Heart left ventricle (tissue), 16 donors: Measurements from ENCODE around the gene NLRC5. TPM values are rescaled to one million over a fixed set of nuclear protein-coding genes. Genes with fewer than 3 reads are reported as not detected.
A peak's percentile ranks its signal among the peaks of the same experiment; 100 is the strongest.

Source experiments
- ATAC-seq, 4 donors: fragments of 200-7000 bp; cut with Tn5 transposase; one replicate each; pipeline ENCODE4 v1.9.1; 2020 to 2022; ENCODE audit warnings: moderate library complexity in 4 of 4, mild to moderate bottlenecking in 3 of 4, moderate number of reproducible peaks in 1 of 4
- DNase-seq, 5 donors: peaks; one replicate each; pipeline ENCODE4 v3.0.0-alpha.2; 2020
- H3K27ac ChIP-seq, 12 donors: fragments of 200-600 bp; sonication (generic) in 4 of 12; one replicate each; pipeline versions ENCODE4 v1.5.0 to v1.8.0; 2016 to 2022; ENCODE audit warnings: mild to moderate bottlenecking in 2 of 12
- H3K27me3 ChIP-seq, 9 donors: fragments of 200-600 bp; sonication (generic) in 2 of 9; one replicate each; pipeline versions ENCODE4 v1.5.1 to v1.8.0; 2016 to 2022; ENCODE audit warnings: mild to moderate bottlenecking in 3 of 9
- H3K36me3 ChIP-seq, 9 donors: fragments of 200-600 bp; sonication (generic) in 2 of 9; one replicate each; pipeline versions ENCODE4 v1.5.0 to v1.8.0; 2018 to 2022; ENCODE audit warnings: mild to moderate bottlenecking in 2 of 9
- H3K4me1 ChIP-seq, 12 donors: fragments of 200-600 bp; sonication (generic) in 4 of 12; one replicate each; pipeline versions ENCODE4 v1.5.0 to v1.8.0; 2016 to 2022; ENCODE audit warnings: mild to moderate bottlenecking in 3 of 12
- H3K4me3 ChIP-seq, 12 donors: fragments of 200-600 bp; sonication (generic) in 4 of 12; one replicate each; pipeline versions ENCODE4 v1.5.0 to v1.8.0; 2017 to 2022; ENCODE audit warnings: mild to moderate bottlenecking in 9 of 12, moderate library complexity in 4 of 12
- H3K9me3 ChIP-seq, 12 donors: fragments of 200-600 bp; sonication (generic) in 4 of 12; one replicate each; pipeline versions ENCODE4 v1.5.0 to v1.8.0; 2016 to 2022; ENCODE audit warnings: mild to moderate bottlenecking in 1 of 12
- POLR2A ChIP-seq, 2 donors: fragments of 450-650 bp; IDR thresholded peaks; one replicate each; pipeline ENCODE4 v1.6.1; 2017; ENCODE audit warnings: antibody characterized with exemption in 2 of 2, mild to moderate bottlenecking in 2 of 2, moderate library complexity in 2 of 2
- WGBS, 4 donors: extraction: QIAGEN DNeasy Blood & Tissue Kit in 2 of 4; methylation state at CpG; one replicate each; pipeline versions ENCODE4 v1.1.5 to v1.1.7; 2013 to 2018; 5-methylcytosine and 5-hydroxymethylcytosine counted together
- intact Hi-C, 10 donors: fragments of 100-400 bp; cut with DNase I; formaldehyde crosslinking; loops; one replicate each; pipeline versions ENCODE4 v1.11.1 to v1.14.2; 2022
- polyA plus RNA-seq, 2 donors: library from polyadenylated mRNA; stranded (reverse); fragments of 200-250 nt; gene quantifications; one replicate each; pipeline ENCODE4 v1.2.3, GENCODE V29; 2013
- total RNA-seq, 9 donors: library from RNA; depleted of rRNA in 2 of 9; stranded (reverse); fragments of >200 nt in 2 of 9; fragmentation: NEBNext Ultra II Directional in 3 of 9; extraction: Animal tissue kit (Norgen Biotek cat#: 25700) in 3 of 9; gene quantifications; one replicate each; pipeline versions ENCODE4 v1.1.0 to v1.2.4, GENCODE V29; 2016 to 2023
- TF ChIP-seq, protein P1 (sequence below), 12 donors: fragments of 200-600 bp; sonication (generic) in 4 of 12; IDR thresholded peaks; one replicate each; pipeline versions ENCODE4 v1.5.0 to v1.8.0; 2018 to 2022; ENCODE audit warnings: antibody characterized with exemption in 12 of 12, mild to moderate bottlenecking in 5 of 12
- donor health status: ischemic (EF 13 %, LVEDD 7.1; RV severe dilation, severe dysfunction).
- donor health status: healthy with polysubstance abuse.
- donor health status: DM: no; HTN: yes; CAD: no.
- donor health status: DM: no; HTN: no; CAD: no.
- donor health status: ischemic (EF 25% LVEDD 6.9; RV normal size, moderate dysfunction).
- donor health status: ischemic (EF 25% LVEDD 5.7; RV mildly dilated, moderate dysfunction).
- donor health status: healthy.
- donor health status: DM: yes; HTN: yes; CAD: no.
- donor health status: ischemic (EF 35%, LVEDD 5.7; RV mildly dilated, moderate dysfunction).
- donor health status: nonischemic (EF 11% LVEDD 7.7; RV severe dilation, severe dysfunction).
- donor health status: DM: yes; HTN: yes; CAD: no.
- donor health status: PGD.
- donor health status: ischemic (EF 29% LVEDD 5.4; RV normal size, mild dysfunction).
- donor health status: nonischemic (EF 23%, LVEDD 6.1; RV moderate dilation, normal function).

The NLRC5 gene
- total and polyA plus RNA-seq, 11 donors = 5.8 to 98.6 (median 9.9) TPM

- DNase-seq = no peak
- peaks cover 0 to 9% (median 0%) of the 10 kb centered on the region in 12 donors for H3K4me1 ChIP-seq
- H3K9me3 ChIP-seq = no peaks in the 10 kb centered on the region
- peaks cover 0 to 28% (median 19%) of the 10 kb centered on the region in 9 donors for H3K36me3 ChIP-seq
- H3K4me3 ChIP-seq = no peak overlapping the region
- no peaks in the 10 kb centered on the region for H3K27me3 ChIP-seq
- 85 to 96% (median 93%) methylated on average over 4 of the region's 4 CpGs for WGBS, 4 donors
- no peak overlapping the region for H3K27ac ChIP-seq
- ATAC-seq = no peak
- intact Hi-C loops = loop anchor here in 7 of 10 donors (2.0 to 5.0 kb wide), 2 partner anchors 83 kb away; partner anchors contain the start of gene SLC12A3 (in 6 of the 7)
- TF ChIP-seq POLR2A (IDR thresholded peaks at IDR 0.05) = no peak
- TF ChIP-seq, protein P1, sequence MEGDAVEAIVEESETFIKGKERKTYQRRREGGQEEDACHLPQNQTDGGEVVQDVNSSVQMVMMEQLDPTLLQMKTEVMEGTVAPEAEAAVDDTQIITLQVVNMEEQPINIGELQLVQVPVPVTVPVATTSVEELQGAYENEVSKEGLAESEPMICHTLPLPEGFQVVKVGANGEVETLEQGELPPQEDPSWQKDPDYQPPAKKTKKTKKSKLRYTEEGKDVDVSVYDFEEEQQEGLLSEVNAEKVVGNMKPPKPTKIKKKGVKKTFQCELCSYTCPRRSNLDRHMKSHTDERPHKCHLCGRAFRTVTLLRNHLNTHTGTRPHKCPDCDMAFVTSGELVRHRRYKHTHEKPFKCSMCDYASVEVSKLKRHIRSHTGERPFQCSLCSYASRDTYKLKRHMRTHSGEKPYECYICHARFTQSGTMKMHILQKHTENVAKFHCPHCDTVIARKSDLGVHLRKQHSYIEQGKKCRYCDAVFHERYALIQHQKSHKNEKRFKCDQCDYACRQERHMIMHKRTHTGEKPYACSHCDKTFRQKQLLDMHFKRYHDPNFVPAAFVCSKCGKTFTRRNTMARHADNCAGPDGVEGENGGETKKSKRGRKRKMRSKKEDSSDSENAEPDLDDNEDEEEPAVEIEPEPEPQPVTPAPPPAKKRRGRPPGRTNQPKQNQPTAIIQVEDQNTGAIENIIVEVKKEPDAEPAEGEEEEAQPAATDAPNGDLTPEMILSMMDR (IDR thresholded peaks at IDR 0.05) = no peak
Measured at GRCh38 chr16:56950051-56950450, 39.3 kb upstream of the NLRC5 start.

- intact Hi-C loops = loop anchor here in 7 of 10 donors (2.0 to 5.0 kb wide), 2 partner anchors 83 to 84 kb away; partner anchors contain the start of gene SLC12A3 (in 6 of the 7)
- H3K4me3 ChIP-seq = no peak overlapping the region
- 83 to 91% (median 88%) methylated on average over 7 of the region's 7 CpGs for WGBS, 4 donors
- no peaks in the 10 kb centered on the region for H3K9me3 ChIP-seq
- peaks cover 0 to 23% (median 15%) of the 10 kb centered on the region in 9 donors for H3K36me3 ChIP-seq
- no peak overlapping the region for H3K27ac ChIP-seq
- H3K4me1 ChIP-seq = peaks cover 0 to 9% (median 0%) of the 10 kb centered on the region in 12 donors
- no peak for TF ChIP-seq POLR2A (IDR thresholded peaks at IDR 0.05)
- TF ChIP-seq, protein P1 (IDR thresholded peaks at IDR 0.05) = no peak
- no peaks in the 10 kb centered on the region for H3K27me3 ChIP-seq
- no peak for DNase-seq
- ATAC-seq = no peak
Measured at GRCh38 chr16:56950455-56950854, 38.9 kb upstream of the NLRC5 start.

GRCh38 chr16:56950881-56951771 is 38.2 kb upstream of the NLRC5 start:
- no peaks in the 10 kb centered on the region for H3K27me3 ChIP-seq
- H3K27ac ChIP-seq = no peak overlapping the region
- H3K9me3 ChIP-seq = no peaks in the 10 kb centered on the region
- DNase-seq (peak in 3 of 5 donors; percentile 38 to 74 (median 46)), ATAC-seq (peak; percentile 72 to 79 (median 78))
- intact Hi-C loops = loop anchor here (1.0 to 5.0 kb wide), 3 partner anchors 84 kb away; partner anchors contain the start of gene SLC12A3 (in 6 of the 10)
- TF ChIP-seq, protein P1 (IDR thresholded peaks at IDR 0.05) = peak; percentile 41 to 67 (median 48)
- TF ChIP-seq POLR2A (IDR thresholded peaks at IDR 0.05) = no peak
- H3K36me3 ChIP-seq = peaks cover 0 to 19% (median 10%) of the 10 kb centered on the region in 9 donors
- no peak overlapping the region for H3K4me3 ChIP-seq
- peaks cover 0 to 9% (median 0%) of the 10 kb centered on the region in 12 donors for H3K4me1 ChIP-seq
- WGBS, 4 donors = 64 to 66% (median 65%) methylated on average over 15 of the region's 15 CpGs

GRCh38 chr16:56953006-56953405 is 36.4 kb upstream of the NLRC5 start:
- H3K4me3 ChIP-seq = no peak overlapping the region
- no peak for DNase-seq

More at GRCh38 chr16:56953006-56953405, 36.4 kb upstream of the NLRC5 start:
- intact Hi-C loops = loop anchor here in 6 of 10 donors (5.0 kb wide), 1 partner anchor 86 kb away; the partner anchor contains the start of gene SLC12A3 (in 6 of the 6)
- H3K36me3 ChIP-seq = peaks cover 0 to 11% (median 0%) of the 10 kb centered on the region in 9 donors
- ATAC-seq = no peak
- no peaks in the 10 kb centered on the region for H3K9me3 ChIP-seq
- H3K27ac ChIP-seq = no peak overlapping the region
- 58 to 82% (median 76%) methylated on average over 6 of the region's 6 CpGs for WGBS, 4 donors
- H3K27me3 ChIP-seq = no peaks in the 10 kb centered on the region
- TF ChIP-seq POLR2A (IDR thresholded peaks at IDR 0.05) = no peak
- TF ChIP-seq, protein P1 (IDR thresholded peaks at IDR 0.05) = no peak
- H3K4me1 ChIP-seq = peaks cover 0 to 9% (median 0%) of the 10 kb centered on the region in 12 donors
